HG02588 (cell line): ENCODE results near the gene LRRC45.

Source experiments
- ATAC-seq: cut with Tn5 transposase; IDR thresholded peaks from one replicate; pipeline ENCODE4 v1.9.1; 2021; ENCODE audit warnings: mild to moderate bottlenecking, moderate library complexity; ENCODE audit not compliant: unreplicated experiment

Gene LRRC45

GRCh38 chr17:82006468-82007227 is 16.5 kb upstream of the LRRC45 start:
- ATAC-seq: no peak

GRCh38 chr17:82007228-82007494 is 15.9 kb upstream of the LRRC45 start:
- no peak for ATAC-seq

GRCh38 chr17:82007495-82008257 is 15.4 kb upstream of the LRRC45 start:
- no peak for ATAC-seq

- no peak for ATAC-seq
These were observed 14.7 kb upstream of the LRRC45 start for GRCh38 chr17:82008258-82008940.

- no peak for ATAC-seq
These were observed 14.1 kb upstream of the LRRC45 start for GRCh38 chr17:82008941-82009405.

- ATAC-seq: no peak
These were observed 13.7 kb upstream of the LRRC45 start for GRCh38 chr17:82009413-82009812.

GRCh38 chr17:82010575-82011525 is 12.3 kb upstream of the LRRC45 start:
- no peak for ATAC-seq

GRCh38 chr17:82011617-82012187 is 11.4 kb upstream of the LRRC45 start:
- no peak for ATAC-seq

- ATAC-seq: no peak
These were observed 10.9 kb upstream of the LRRC45 start for GRCh38 chr17:82012261-82012639.

- no peak for ATAC-seq
These were observed 10.3 kb upstream of the LRRC45 start for GRCh38 chr17:82012640-82013295.

- ATAC-seq: no peak
These were observed 9.8 kb upstream of the LRRC45 start for GRCh38 chr17:82013341-82013740.

GRCh38 chr17:82013772-82014321 is 9.3 kb upstream of the LRRC45 start:
- no peak for ATAC-seq

- no peak for ATAC-seq
These were observed 8.7 kb upstream of the LRRC45 start for GRCh38 chr17:82014432-82014831.

- no peak for ATAC-seq
These were observed 8.2 kb upstream of the LRRC45 start for GRCh38 chr17:82014971-82015310.

GRCh38 chr17:82015311-82015971 is 7.7 kb upstream of the LRRC45 start:
- ATAC-seq: no peak

GRCh38 chr17:82016061-82016874 is 6.8 kb upstream of the LRRC45 start:
- no peak for ATAC-seq

- no peak for ATAC-seq
These were observed 6.1 kb upstream of the LRRC45 start for GRCh38 chr17:82016875-82017459.

- no peak for ATAC-seq
These were observed 5.4 kb upstream of the LRRC45 start for GRCh38 chr17:82017612-82018151.
